ENCODE measurements around the gene PAK6. TPM values are rescaled to one million over a fixed set of nuclear protein-coding genes. Genes with fewer than 3 reads are reported as not detected.

Gene PAK6
- total RNA-seq: not detected in 2 replicates

DNA sequence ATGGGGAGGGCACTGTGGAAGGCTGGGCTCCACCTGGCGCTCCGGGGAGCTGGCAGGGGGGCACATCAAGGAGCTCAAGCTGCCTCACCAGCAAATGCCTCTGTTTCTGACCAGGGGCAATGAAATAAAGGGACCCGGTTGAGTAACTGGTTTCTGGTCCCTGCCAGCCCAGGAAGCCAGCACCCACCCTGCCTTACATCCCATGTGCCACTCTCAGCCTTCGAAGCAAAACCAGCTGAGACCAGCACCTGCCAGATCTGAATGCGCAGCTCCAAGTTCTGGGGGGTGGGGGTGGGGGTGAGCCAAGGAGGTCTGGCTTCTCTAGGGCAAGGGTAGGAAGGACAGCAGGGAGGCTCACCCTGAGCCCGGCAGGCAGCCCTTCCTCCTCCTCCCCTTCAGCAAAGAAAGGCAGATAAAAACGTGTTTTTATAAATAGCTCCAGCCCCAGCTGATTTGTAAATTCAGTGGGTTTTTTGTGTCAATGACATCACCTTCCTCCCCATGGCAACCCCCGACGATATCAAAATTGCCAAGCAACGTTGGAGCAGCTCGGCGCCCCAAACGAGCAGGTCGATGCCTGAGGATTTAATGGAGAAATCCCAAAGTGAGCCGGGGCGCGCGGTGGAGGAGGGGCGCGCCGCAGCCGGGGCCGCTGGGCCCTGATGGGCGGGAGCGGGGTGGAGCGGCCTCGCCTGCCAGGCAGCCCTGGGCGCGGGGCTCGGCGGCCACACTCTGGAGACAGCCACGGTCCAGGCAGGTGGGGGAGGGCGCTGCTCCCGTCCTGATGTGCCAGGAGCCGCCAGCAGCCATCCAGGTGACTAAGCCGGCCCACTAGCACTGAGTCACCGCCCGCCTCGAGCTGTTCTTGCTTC is at the start of gene PAK6:
PAK6 (plus strand) TSS at position 532 of the 872 bp plus-strand sequence. CDS start 25,723 bp downstream, outside the sequence.

DNA sequence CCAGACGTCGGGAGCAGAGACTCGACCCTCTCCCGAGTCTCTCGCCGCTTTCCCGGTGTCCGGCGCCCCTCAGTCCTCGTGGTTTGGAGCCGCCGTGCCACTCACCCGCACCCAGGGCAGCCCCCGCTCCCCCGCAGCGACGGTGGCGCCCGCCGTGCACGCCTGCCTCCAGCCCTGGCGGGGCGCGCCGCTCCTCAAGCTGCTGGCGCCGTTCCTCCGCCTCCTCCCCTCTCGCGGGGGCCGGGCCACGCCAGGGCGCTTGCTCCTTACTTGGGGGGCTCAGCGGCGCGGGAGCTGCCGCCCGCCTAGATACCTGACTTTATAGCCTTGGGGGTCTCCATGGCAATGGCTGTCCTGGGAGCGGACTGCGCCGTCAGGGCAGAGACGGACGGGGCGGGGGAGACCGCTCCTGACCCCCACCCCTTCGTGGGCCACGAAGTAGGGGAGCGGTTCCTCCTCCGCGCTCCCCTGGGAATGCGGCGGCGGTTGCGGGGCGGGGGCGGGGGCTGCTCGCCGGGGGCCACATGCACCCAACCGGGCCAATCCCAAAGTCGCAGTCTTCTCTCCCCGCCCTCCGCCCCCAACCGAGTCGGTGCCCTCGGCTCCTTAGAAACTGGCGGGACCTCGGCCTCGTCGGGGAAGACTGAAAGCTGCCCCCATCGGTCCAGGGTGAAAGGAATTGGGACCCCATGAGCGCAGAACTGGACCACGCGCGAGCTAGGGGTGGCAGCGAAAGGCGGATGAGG is 44.2 kb downstream of the PAK6 start, which contains the start of gene ANKRD63:
ANKRD63 (minus strand) TSS at position 196 of the 746 bp plus-strand sequence. CDS start 478 bp downstream, outside the sequence.

DNA sequence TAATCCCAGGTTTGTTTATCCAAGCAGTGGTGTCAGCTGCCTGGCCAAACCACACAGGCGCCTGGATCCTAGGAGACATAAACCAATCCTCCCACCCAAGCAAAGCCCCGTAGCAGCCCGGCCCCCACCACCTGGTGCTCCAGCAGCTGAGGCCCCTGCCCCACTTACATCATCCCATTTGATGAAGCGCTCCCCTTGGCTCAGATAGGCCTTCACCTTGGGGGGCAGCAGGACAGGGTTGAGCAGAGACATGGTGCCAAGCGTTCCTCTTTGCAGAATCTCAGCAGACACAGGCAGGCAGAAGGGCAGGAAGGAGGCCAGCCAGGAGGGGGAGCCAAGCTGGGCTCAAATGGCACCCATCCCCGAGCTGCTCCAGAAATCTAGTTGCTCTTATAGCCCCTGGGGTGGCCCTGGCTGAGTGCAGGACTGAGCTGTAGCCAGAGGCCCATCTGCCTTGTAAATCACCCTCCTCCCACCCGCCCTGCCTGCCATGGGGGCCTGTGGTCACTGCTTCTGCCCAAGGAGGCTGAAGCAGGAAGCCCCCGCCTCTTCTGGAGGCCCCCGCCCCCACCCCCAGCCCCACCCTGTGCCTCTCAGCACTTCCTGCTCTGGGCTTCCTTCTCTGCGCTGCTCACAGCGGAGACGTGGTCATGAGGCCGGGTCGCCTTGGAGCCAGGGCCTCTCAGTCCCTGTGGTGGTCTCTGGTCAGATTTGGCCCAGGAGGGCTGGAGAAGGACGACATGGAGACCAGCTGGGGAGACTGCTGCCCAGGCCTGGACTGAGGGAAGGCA is 68.8 kb downstream of the PAK6 start, which contains the start of gene PLCB2:
PLCB2 (minus strand) TSS at position 515 of the 791 bp plus-strand sequence; CDS start at position 252, 263 bp downstream.

DNA sequence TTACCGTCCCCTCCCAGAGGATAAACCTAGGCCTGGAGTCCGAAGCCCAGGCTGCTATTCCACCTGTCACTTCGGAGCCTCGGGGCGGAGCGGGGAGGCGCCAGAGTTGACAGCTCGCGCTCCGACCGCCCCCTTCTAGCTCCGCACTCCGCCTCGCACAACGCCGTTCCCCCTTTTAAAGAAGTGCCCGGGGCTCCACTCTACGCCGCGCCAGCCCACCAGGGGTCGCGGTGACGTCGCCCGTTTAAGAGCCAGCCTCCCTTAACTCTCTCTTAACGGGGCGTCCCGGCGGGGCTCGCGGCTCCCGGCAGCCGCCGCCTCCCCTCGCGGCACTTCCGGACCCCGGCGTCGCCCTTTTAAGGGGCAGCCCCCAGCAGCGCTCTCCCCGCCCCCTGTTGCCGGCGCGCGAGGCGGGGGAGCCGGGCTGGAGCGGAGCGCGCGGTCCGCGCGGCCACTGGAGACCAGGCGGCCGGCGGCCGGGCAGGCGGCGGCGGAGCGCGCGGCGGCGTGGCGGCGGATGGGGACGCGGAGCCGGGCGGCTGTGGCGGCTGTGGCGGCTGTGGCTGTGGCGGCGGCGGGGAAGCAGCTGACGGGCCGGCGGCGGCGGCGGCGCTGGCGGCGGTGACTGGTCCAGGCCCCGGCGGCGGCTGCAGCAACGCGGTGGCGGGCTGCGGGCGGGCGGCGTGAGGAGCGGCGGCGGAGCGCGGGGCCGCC is 84.5 kb downstream of the PAK6 start, which contains the start of gene INAFM2:
INAFM2 (plus strand) TSS at position 454 of the 714 bp plus-strand sequence. CDS start 364 bp downstream, outside the sequence.

Other genes starting within 250 kb of the PAK6 start
- gene SRP14, start 199.9 kb upstream of the PAK6 start, total RNA-seq: 227 and 305 TPM in 2 replicates
- 5.3 and 11.1 TPM in 2 replicates for gene BMF, start 130.2 kb upstream of the PAK6 start, total RNA-seq
- gene BUB1B, start 78.0 kb upstream of the PAK6 start, total RNA-seq: 20.4 and 21.2 TPM in 2 replicates
- not detected in 2 replicates for gene ANKRD63, start 44.0 kb downstream of the PAK6 start, total RNA-seq
- gene PLCB2, start 68.9 kb downstream of the PAK6 start, total RNA-seq: 0.13 and 0.16 TPM in 2 replicates
- 7.6 and 9.9 TPM in 2 replicates for gene INAFM2, start 84.6 kb downstream of the PAK6 start, total RNA-seq
- gene CCDC9B, start 101.9 kb downstream of the PAK6 start, total RNA-seq: 10.8 and 36.9 TPM in 2 replicates
- not detected in 2 replicates for gene PHGR1, start 112.0 kb downstream of the PAK6 start, total RNA-seq
- gene DISP2, start 119.2 kb downstream of the PAK6 start, total RNA-seq: under 0.01 and 0.38 TPM in 2 replicates
- 29.6 and 41.0 TPM in 2 replicates for gene KNSTRN, start 143.7 kb downstream of the PAK6 start, total RNA-seq
- gene IVD, start 166.7 kb downstream of the PAK6 start, total RNA-seq: 23.2 and 57.6 TPM in 2 replicates
- 6.3 and 12.5 TPM in 2 replicates for gene BAHD1, start 201.9 kb downstream of the PAK6 start, total RNA-seq
- 6.0 and 12.2 TPM in 2 replicates for gene CHST14, start 231.9 kb downstream of the PAK6 start, total RNA-seq